Heart left ventricle (tissue), 13 donors: Measurements from ENCODE around the gene RABL6.
"Not testable (repeated sequence)": the region's sequence is repeated elsewhere in the genome, so short reads cannot be mapped to it uniquely, and the experiment has no call there.

ENCODE experiments used
- CTCF ChIP-seq, 12 donors: fragments of 200-600 bp; sonication (generic) in 4 of 12; IDR thresholded peaks; one replicate each; pipeline versions ENCODE4 v1.5.0 to v1.8.0; 2018 to 2022; ENCODE audit warnings: antibody characterized with exemption in 12 of 12, mild to moderate bottlenecking in 5 of 12
- POLR2A ChIP-seq, 2 donors: fragments of 450-650 bp; IDR thresholded peaks; one replicate each; pipeline ENCODE4 v1.6.1; 2017; ENCODE audit warnings: antibody characterized with exemption in 2 of 2, mild to moderate bottlenecking in 2 of 2, moderate library complexity in 2 of 2
- donor health status: ischemic (EF 13 %, LVEDD 7.1; RV severe dilation, severe dysfunction).
- donor health status: DM: no; HTN: yes; CAD: no.
- donor health status: DM: no; HTN: no; CAD: no.
- donor health status: ischemic (EF 25% LVEDD 6.9; RV normal size, moderate dysfunction).
- donor health status: ischemic (EF 25% LVEDD 5.7; RV mildly dilated, moderate dysfunction).
- donor health status: ischemic (EF 35%, LVEDD 5.7; RV mildly dilated, moderate dysfunction).
- donor health status: nonischemic (EF 11% LVEDD 7.7; RV severe dilation, severe dysfunction).
- donor health status: DM: yes; HTN: yes; CAD: no.
- donor health status: PGD.
- donor health status: ischemic (EF 29% LVEDD 5.4; RV normal size, mild dysfunction).
- donor health status: nonischemic (EF 23%, LVEDD 6.1; RV moderate dilation, normal function).

GRCh38 chr9:136766410-136767120 lies 41.2 kb upstream of the RABL6 start:
- peak; percentile 17 to 45 (median 40) for TF ChIP-seq CTCF (IDR thresholded peaks at IDR 0.05)
- TF ChIP-seq POLR2A (IDR thresholded peaks at IDR 0.05) = not testable (repeated sequence)
